Superior temporal gyrus (tissue), 1 donor: ENCODE measurements around the gene SPATS2L.

Source experiments
- DNase-seq: peaks from one replicate; pipeline ENCODE4 v3.0.0-alpha.2; 2016; ENCODE audit errors: extremely low spot score

SPATS2L gene

DNA sequence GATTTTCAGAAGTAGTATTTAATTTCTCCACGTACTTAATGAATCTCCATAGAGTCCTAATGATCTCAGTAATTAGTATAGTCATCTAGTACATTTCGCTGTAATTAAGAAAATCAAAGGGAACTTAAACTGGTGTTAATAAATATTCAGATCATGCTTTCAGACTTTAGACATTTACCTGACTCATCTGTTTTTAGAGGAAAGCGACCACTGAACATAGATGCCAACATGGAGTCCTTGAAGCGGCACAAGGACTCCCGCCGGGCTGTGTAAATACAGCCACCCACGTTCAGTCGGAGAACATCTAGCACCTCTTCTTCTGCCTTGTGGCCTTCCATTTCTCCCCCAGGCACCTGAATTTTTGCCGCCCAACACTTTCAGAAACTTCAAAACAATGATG, 200.2 kb downstream of the SPATS2L start:
- DNase-seq = no peak

DNA sequence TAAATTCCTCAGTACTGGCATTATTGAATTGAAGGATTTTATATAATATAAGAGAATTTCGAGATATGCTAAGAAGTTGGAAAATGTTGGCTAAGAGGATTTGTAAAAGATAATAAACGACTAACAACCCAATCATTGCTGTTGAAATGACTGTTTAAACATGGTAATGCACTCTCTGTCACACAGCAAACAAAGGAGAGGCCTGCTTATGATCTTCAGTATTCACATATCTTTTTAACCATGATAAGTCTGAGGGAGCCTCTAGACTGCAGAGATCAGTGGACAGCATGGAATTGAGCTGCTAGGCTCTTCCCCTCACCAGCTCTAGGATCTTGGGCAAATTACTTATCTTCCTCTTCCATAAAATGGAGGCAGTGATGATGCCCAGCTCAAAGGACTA, 200.7 kb downstream of the SPATS2L start:
- no peak for DNase-seq

DNA sequence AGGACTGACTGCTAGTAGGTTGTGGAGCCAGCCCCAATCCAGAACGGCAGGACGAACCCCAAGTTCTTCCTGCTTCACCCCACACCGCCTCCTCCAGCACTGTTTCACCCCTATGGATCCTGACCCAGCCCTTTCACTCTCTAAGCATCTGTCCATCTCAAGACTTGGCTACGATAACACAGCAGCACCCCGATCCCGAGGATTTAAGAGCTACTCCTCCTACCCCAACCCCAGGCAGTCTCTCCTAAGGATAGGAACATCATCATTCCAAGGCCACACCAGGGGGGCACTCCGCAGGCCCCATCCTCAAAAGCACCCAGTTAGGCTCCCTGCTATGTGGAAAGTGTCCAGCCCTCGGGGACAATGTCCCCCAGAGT, 202.7 kb downstream of the SPATS2L start:
- peak; percentile 17 for DNase-seq

GRCh38 chr2:200509612-200510433, 203.3 kb downstream of the SPATS2L start, which contains the start of gene KCTD18:
KCTD18 (minus strand) TSS chr2:200510068; CDS start chr2:200507016, 3,052 bp downstream.
- peak; percentile 86 for DNase-seq

- no peak for DNase-seq
These were observed 208.7 kb downstream of the SPATS2L start for GRCh38 chr2:200515155-200515554.

GRCh38 chr2:200523158-200523557, 216.7 kb downstream of the SPATS2L start:
- DNase-seq = no peak

DNA sequence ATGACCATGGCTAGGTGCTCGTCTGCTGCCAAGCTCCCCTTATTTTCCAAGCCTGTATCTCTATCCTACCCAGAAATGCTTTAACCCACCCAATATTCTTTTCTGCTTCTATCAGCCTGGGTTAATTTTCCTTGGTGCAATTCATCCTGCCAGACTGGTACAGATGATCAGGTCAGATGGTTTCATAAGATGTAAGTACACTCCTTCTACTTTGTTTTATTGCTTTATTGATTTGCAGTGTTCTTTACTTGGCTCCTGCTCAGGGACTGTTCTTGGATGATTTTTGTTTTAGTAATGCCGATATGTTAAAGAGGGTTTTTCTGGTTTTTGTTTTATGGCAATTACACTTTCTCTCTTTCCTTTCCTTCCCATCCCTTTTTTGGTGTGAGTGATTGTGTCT, 217.1 kb downstream of the SPATS2L start:
- DNase-seq = no peak

- peak; percentile 15 for DNase-seq
These were observed 218.6 kb downstream of the SPATS2L start for GRCh38 chr2:200525066-200525465.

DNA sequence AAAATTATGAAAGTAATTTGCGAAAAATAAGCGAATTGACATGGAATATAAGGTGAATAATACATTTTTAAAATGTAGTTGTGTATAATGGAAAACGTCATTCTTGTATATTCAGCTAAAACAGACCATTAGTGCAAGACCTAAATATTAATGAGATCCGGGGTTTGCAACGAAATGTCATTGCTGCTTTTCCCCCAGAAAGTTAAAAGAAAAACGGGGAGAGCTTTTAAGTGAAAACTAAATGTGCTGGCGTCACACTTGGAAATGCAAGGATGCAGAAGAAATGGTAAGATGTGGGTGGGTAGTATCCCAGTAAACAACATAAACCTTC, 219.0 kb downstream of the SPATS2L start:
- DNase-seq = no peak

DNA sequence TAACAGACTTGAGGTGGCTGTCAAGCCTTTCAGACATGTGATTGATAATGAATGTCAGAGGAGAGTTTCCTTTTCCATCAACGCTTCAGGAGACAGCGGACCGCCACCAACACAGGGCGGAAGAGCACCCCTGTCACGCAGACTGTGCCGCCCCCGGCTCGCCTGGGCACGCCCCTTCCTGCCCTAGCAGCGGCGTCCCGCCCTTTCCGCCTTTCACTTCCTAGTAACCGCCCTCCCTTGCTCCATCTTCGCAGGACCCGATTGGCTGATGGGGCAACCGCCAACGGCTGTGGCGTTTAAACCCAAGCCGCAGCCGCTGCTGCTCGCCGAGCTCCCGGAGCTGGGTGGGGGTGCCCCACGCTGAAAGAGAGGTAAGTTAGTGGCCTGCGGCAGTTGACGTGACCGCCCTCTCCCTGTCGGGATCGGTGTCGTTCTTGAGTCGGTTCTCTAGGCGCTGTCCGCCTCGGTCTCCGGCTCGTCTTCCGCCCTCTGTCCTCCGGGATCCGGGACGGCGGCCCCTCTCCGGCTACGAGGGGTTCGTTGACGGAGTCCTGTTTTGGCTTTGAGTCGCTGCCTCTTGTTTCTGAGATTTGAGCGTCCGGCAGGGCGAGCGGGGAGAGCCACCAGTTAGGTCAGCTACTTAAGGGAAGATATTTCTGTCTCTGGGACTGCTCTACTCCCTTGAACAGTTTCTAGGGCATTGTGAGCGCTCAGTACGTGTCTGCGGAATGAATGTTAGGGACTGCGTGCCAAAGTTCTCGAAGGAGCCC, 219.6 kb downstream of the SPATS2L start, which contains the start of gene SGO2:
Gene SGO2, plus strand, starts transcription at position 326 of the 770 bp plus-strand sequence. CDS start 6,769 bp downstream, outside the sequence.
- peak; percentile 97 for DNase-seq

GRCh38 chr2:200528228-200528627, 221.7 kb downstream of the SPATS2L start:
- DNase-seq = no peak
